ENCODE measurements around the gene UTP20.

GRCh38 chr12:101343893-101344292 lies 64.0 kb downstream of the UTP20 start:
- TF ChIP-seq, protein P1, sequence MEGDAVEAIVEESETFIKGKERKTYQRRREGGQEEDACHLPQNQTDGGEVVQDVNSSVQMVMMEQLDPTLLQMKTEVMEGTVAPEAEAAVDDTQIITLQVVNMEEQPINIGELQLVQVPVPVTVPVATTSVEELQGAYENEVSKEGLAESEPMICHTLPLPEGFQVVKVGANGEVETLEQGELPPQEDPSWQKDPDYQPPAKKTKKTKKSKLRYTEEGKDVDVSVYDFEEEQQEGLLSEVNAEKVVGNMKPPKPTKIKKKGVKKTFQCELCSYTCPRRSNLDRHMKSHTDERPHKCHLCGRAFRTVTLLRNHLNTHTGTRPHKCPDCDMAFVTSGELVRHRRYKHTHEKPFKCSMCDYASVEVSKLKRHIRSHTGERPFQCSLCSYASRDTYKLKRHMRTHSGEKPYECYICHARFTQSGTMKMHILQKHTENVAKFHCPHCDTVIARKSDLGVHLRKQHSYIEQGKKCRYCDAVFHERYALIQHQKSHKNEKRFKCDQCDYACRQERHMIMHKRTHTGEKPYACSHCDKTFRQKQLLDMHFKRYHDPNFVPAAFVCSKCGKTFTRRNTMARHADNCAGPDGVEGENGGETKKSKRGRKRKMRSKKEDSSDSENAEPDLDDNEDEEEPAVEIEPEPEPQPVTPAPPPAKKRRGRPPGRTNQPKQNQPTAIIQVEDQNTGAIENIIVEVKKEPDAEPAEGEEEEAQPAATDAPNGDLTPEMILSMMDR (IDR thresholded peaks at IDR 0.05), result no peak
- no peak for TF ChIP-seq EP300 (IDR thresholded peaks at IDR 0.05)
- TF ChIP-seq POLR2A (IDR thresholded peaks at IDR 0.05), result no peak
- TF ChIP-seq POLR2AphosphoS5 (IDR thresholded peaks at IDR 0.05), result no peak
